Stimulated activated CD4-positive, alpha-beta T cell treated with anti-CD3 and anti-CD28 coated beads, Interleukin-1b, Interleukin-23, amount 100 ng/mL, for 48 hours (primary cell): ENCODE measurements around the gene SLC17A3.

ENCODE experiments used
- DNase-seq: peaks from one replicate; pipeline ENCODE4 v3.0.0-alpha.2; 2020

The SLC17A3 gene

GRCh38 chr6:25832670-25833069, 41.4 kb downstream of the SLC17A3 start:
- DNase-seq, result no peak

GRCh38 chr6:25832307-25832662, 41.8 kb downstream of the SLC17A3 start:
- no peak for DNase-seq

- DNase-seq, result no peak
Observed at GRCh38 chr6:25831532-25832306, 42.3 kb downstream of the SLC17A3 start, which contains the start of gene SLC17A1. TSS of gene SLC17A1 (minus strand) at chr6:25832052. CDS start at chr6:25830557, 1,495 bp downstream.

GRCh38 chr6:25830458-25830857, 43.6 kb downstream of the SLC17A3 start:
- no peak for DNase-seq

GRCh38 chr6:25829375-25829774, 44.7 kb downstream of the SLC17A3 start:
- DNase-seq, result no peak

GRCh38 chr6:25821341-25821740, 52.7 kb downstream of the SLC17A3 start:
- no peak for DNase-seq

- DNase-seq, result no peak
Observed at GRCh38 chr6:25816252-25816651, 57.8 kb downstream of the SLC17A3 start.

GRCh38 chr6:25815194-25815593, 58.8 kb downstream of the SLC17A3 start:
- DNase-seq, result no peak

GRCh38 chr6:25804804-25805203, 69.2 kb downstream of the SLC17A3 start:
- DNase-seq, result no peak

- DNase-seq, result no peak
Observed at GRCh38 chr6:25801436-25801835, 72.6 kb downstream of the SLC17A3 start.
